HEK293 (cell line): Measurements from ENCODE around the gene TSHZ3.

Experiments
- CTCF ChIA-PET: fragments of 350-600 bp; formaldehyde crosslinking; extraction: SDS; loops from one replicate; lab custom pipeline; 2021; ENCODE audit warnings: antibody characterized with exemption; lab: Yijun Ruan, JAX
- POLR2A ChIA-PET: fragments of 300-600 bp; formaldehyde crosslinking; extraction: SDS; loops from one replicate; lab custom pipeline; 2020; ENCODE audit warnings: antibody characterized with exemption, inconsistent platforms; lab: Yijun Ruan, JAX
- H3K27ac ChIP-seq: fragments of 200-500 bp; sonication (Bioruptor generic); 2 replicates; pipeline ENCODE4 v1.5.1; 2014; ENCODE audit warnings: low read depth, low read length, control low read depth, inconsistent platforms; ENCODE audit errors: extremely low read depth
- H3K36me3 ChIP-seq, 2 experiments: fragments of 200-500 bp in 1 of 2; sonication (Bioruptor generic) in 1 of 2; 1 replicate in 1 of 2; 2 replicates in 1 of 2; pipeline ENCODE4 v1.5.1; 2014 to 2017; ENCODE audit warnings: inconsistent platforms in 2 of 2, low read length in 2 of 2; ENCODE audit not compliant: control insufficient read depth in 2 of 2, insufficient read depth in 1 of 2
- H3K4me1 ChIP-seq: fragments of 200-500 bp; sonication (Bioruptor generic); 2 replicates; pipeline ENCODE4 v1.5.1; 2014; ENCODE audit warnings: mild to moderate bottlenecking, low read length, inconsistent platforms; ENCODE audit not compliant: control insufficient read depth, insufficient read depth
- H3K4me3 ChIP-seq: 2 replicates; pipeline ENCODE4 v1.5.1; 2011; ENCODE audit warnings: low read depth, mild to moderate bottlenecking, control low read depth, low read length, moderate library complexity
- H3K9me3 ChIP-seq: fragments of 200-500 bp; sonication (Bioruptor generic); 2 replicates; pipeline ENCODE4 v1.5.1; 2014; ENCODE audit warnings: low read depth, low read length, inconsistent platforms; ENCODE audit not compliant: control insufficient read depth, insufficient read depth
- BCL11A ChIP-seq: fragments of 450-650 bp; formaldehyde crosslinking; IDR thresholded peaks from 2 replicates; pipeline ENCODE4 v1.5.1; 2016; ENCODE audit warnings: low read depth, missing biosample characterization, missing genetic modification characterization
- CTCF ChIP-seq: fragments of 450-650 bp; formaldehyde crosslinking; IDR thresholded peaks from 2 replicates; pipeline ENCODE4 v1.5.1; 2016; ENCODE audit warnings: missing biosample characterization, missing genetic modification characterization
- FEZF1 ChIP-seq: fragments of 450-650 bp; formaldehyde crosslinking; IDR thresholded peaks from 2 replicates; pipeline ENCODE4 v1.5.1; 2016; ENCODE audit warnings: missing biosample characterization, missing genetic modification characterization
- GLIS1 ChIP-seq: fragments of 450-650 bp; formaldehyde crosslinking; IDR thresholded peaks from 2 replicates; pipeline ENCODE4 v1.5.1; 2016; ENCODE audit warnings: missing biosample characterization, missing genetic modification characterization
- HOXC10 ChIP-seq: sonication (generic); formaldehyde crosslinking; IDR thresholded peaks from 2 replicates; pipeline ENCODE4 v1.8.1; 2023; ENCODE audit warnings: mild to moderate bottlenecking, missing genetic modification reagents
- PRDM2 ChIP-seq: fragments of 450-650 bp; formaldehyde crosslinking; IDR thresholded peaks from 2 replicates; pipeline ENCODE4 v1.5.1; 2016; ENCODE audit warnings: missing biosample characterization, missing genetic modification characterization, borderline replicate concordance
- SP3 ChIP-seq: fragments of 450-650 bp; formaldehyde crosslinking; IDR thresholded peaks from 2 replicates; pipeline ENCODE4 v1.5.1; 2016; ENCODE audit warnings: missing biosample characterization, missing genetic modification characterization
- YY1 ChIP-seq: fragments of 450-650 bp; formaldehyde crosslinking; IDR thresholded peaks from 2 replicates; pipeline ENCODE4 v1.5.1; 2018; ENCODE audit warnings: missing biosample characterization, missing genetic modification characterization
- ZBTB10 ChIP-seq: fragments of 450-650 bp; formaldehyde crosslinking; IDR thresholded peaks from 2 replicates; pipeline ENCODE4 v1.5.1; 2016; ENCODE audit warnings: missing biosample characterization, missing genetic modification characterization
- ZBTB26 ChIP-seq: fragments of 450-650 bp; formaldehyde crosslinking; optimal IDR thresholded peaks from 2 replicates; pipeline ENCODE3; 2016; ENCODE audit warnings: missing biosample characterization, mild to moderate bottlenecking, missing genetic modification characterization
- ZFP37 ChIP-seq: fragments of 450-650 bp; formaldehyde crosslinking; IDR thresholded peaks from 2 replicates; pipeline ENCODE4 v1.5.1; 2016; ENCODE audit warnings: missing biosample characterization, missing genetic modification characterization
- ZFP69B ChIP-seq: fragments of 450-650 bp; formaldehyde crosslinking; IDR thresholded peaks from 2 replicates; pipeline ENCODE4 v1.5.1; 2016; ENCODE audit warnings: missing biosample characterization, missing genetic modification characterization
- ZNF184 ChIP-seq: fragments of 450-650 bp; IDR thresholded peaks from 2 replicates; pipeline ENCODE4 v1.5.1; 2018; ENCODE audit warnings: missing biosample characterization, mild to moderate bottlenecking, missing genetic modification characterization
- ZNF202 ChIP-seq: fragments of 450-650 bp; formaldehyde crosslinking; IDR thresholded peaks from 2 replicates; pipeline ENCODE4 v1.5.1; 2016; ENCODE audit warnings: missing biosample characterization, missing genetic modification characterization, borderline replicate concordance
- ZNF37A ChIP-seq: fragments of 450-650 bp; IDR thresholded peaks from 2 replicates; pipeline ENCODE4 v1.5.1; 2018; ENCODE audit warnings: missing biosample characterization, missing genetic modification characterization
- ZNF510 ChIP-seq: fragments of 450-650 bp; formaldehyde crosslinking; IDR thresholded peaks from 2 replicates; pipeline ENCODE4 v1.5.1; 2018; ENCODE audit warnings: mild to moderate bottlenecking, missing genetic modification characterization, missing biosample characterization; ENCODE audit not compliant: insufficient replicate concordance
- ZNF561 ChIP-seq: fragments of 450-650 bp; IDR thresholded peaks from 2 replicates; pipeline ENCODE4 v1.5.1; 2018; ENCODE audit warnings: missing biosample characterization, missing genetic modification characterization, borderline replicate concordance
- ZNF600 ChIP-seq: fragments of 450-650 bp; formaldehyde crosslinking; IDR thresholded peaks from 2 replicates; pipeline ENCODE4 v1.5.1; 2016; ENCODE audit warnings: missing biosample characterization, missing genetic modification characterization
- ZNF623 ChIP-seq: fragments of 450-650 bp; formaldehyde crosslinking; IDR thresholded peaks from 2 replicates; pipeline ENCODE4 v1.5.1; 2016; ENCODE audit warnings: missing biosample characterization, missing genetic modification characterization
- ZNF76 ChIP-seq: fragments of 450-650 bp; formaldehyde crosslinking; IDR thresholded peaks from 2 replicates; pipeline ENCODE4; 2016; ENCODE audit warnings: low read depth, missing biosample characterization, missing genetic modification characterization, borderline replicate concordance
- ZNF791 ChIP-seq: fragments of 450-650 bp; formaldehyde crosslinking; IDR thresholded peaks from 2 replicates; pipeline ENCODE4 v1.5.1; 2016; ENCODE audit warnings: missing biosample characterization, missing genetic modification characterization
- ZSCAN5A ChIP-seq: fragments of 450-650 bp; formaldehyde crosslinking; IDR thresholded peaks from 2 replicates; pipeline ENCODE4 v1.5.1; 2016; ENCODE audit warnings: missing biosample characterization, missing genetic modification characterization
- ZXDB ChIP-seq: fragments of 450-650 bp; formaldehyde crosslinking; IDR thresholded peaks from 2 replicates; pipeline ENCODE4 v1.5.1; 2016; ENCODE audit warnings: missing biosample characterization, missing genetic modification characterization

Gene TSHZ3

GRCh38 chr19:31357315-31357673, 8.1 kb upstream of the TSHZ3 start (continued):
- TF ChIP-seq ZFP37 (tag by site-specific recombination) (no peak), SP3 (tag by site-specific recombination) (peak; percentile 5; the same call in 1 of the 2 replicates), YY1 (tag by site-specific recombination) (no peak), ZBTB10 (tag by site-specific recombination) (0 out of 2 replicates have a peak, but pooled peaks have one; percentile 18), CTCF (no peak), ZSCAN5A (tag by site-specific recombination) (0 out of 2 replicates have a peak, but pooled peaks have one; percentile 4), ZNF561 (tag by site-specific recombination) (no peak), ZXDB (tag by site-specific recombination) (no peak)

GRCh38 chr19:31356587-31357314, 7.5 kb upstream of the TSHZ3 start:
- H3K4me3 ChIP-seq: no peak overlapping the region
- CTCF ChIA-PET: interaction anchor here (0.5 to 5.6 kb wide), 14 partner anchors 20 to 1064 kb away, joined by 3 to 45 read pairs (median 3); no protein-coding TSS in a partner anchor
- H3K36me3 ChIP-seq: peaks cover 0 to 3% of the 10 kb centered on the region in 2 experiments; a peak in 1 of 3 replicates
- peaks cover 8% of the 10 kb centered on the region for H3K4me1 ChIP-seq
- H3K9me3 ChIP-seq: no peaks in the 10 kb centered on the region
- H3K27ac ChIP-seq: no peak overlapping the region; the same call in 1 of the 2 replicates
- POLR2A ChIA-PET: no interaction called here
- TF ChIP-seq ZNF510 (tag by site-specific recombination) (no peak), ZBTB26 (tag by site-specific recombination) (peak; percentile 56), ZNF184 (tag by site-specific recombination) (no peak), ZNF37A (tag by site-specific recombination) (no peak), PRDM2 (tag by site-specific recombination) (no peak), ZNF76 (tag by site-specific recombination) (no peak), GLIS1 (tag by site-specific recombination) (peak; percentile 41), ZNF600 (no peak; the same call in 1 of the 2 replicates), HOXC10 (no peak), ZNF202 (tag by site-specific recombination) (no peak), FEZF1 (tag by site-specific recombination) (0 out of 2 replicates have a peak, but pooled peaks have one; percentile 21), ZNF623 (tag by site-specific recombination) (no peak), ZFP69B (tag by site-specific recombination) (no peak), ZNF791 (no peak), BCL11A (tag by site-specific recombination) (0 out of 2 replicates have a peak, but pooled peaks have one; percentile 57)
